ENCODE results near the gene HDAC4. TPM values are rescaled to one million over a fixed set of nuclear protein-coding genes. Genes with fewer than 3 reads are reported as not detected.

HDAC4 gene
- total RNA-seq, 1 experiment from 2014 or later, result 47.6 TPM

DNA sequence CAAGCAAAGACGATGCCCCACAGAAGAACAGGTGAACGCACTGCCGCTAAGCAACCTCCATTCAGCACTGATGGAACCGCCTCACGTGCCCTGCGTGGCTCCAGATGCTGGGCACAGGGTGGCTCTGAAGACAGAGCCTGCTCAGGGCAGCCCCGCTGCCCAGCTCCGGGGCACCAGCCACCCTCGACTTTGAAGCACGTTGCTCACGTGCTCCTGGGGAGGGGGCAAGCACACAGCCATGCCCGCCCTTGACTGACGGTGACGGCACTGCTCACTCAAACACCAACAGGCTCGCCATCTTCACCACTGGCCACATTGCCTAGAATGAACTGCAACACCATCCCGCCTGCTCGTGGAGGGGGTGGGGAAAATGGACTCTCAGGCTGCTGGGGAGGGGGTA is 251.3 kb downstream of the HDAC4 start (continued):
- TF ChIP-seq, protein P1, sequence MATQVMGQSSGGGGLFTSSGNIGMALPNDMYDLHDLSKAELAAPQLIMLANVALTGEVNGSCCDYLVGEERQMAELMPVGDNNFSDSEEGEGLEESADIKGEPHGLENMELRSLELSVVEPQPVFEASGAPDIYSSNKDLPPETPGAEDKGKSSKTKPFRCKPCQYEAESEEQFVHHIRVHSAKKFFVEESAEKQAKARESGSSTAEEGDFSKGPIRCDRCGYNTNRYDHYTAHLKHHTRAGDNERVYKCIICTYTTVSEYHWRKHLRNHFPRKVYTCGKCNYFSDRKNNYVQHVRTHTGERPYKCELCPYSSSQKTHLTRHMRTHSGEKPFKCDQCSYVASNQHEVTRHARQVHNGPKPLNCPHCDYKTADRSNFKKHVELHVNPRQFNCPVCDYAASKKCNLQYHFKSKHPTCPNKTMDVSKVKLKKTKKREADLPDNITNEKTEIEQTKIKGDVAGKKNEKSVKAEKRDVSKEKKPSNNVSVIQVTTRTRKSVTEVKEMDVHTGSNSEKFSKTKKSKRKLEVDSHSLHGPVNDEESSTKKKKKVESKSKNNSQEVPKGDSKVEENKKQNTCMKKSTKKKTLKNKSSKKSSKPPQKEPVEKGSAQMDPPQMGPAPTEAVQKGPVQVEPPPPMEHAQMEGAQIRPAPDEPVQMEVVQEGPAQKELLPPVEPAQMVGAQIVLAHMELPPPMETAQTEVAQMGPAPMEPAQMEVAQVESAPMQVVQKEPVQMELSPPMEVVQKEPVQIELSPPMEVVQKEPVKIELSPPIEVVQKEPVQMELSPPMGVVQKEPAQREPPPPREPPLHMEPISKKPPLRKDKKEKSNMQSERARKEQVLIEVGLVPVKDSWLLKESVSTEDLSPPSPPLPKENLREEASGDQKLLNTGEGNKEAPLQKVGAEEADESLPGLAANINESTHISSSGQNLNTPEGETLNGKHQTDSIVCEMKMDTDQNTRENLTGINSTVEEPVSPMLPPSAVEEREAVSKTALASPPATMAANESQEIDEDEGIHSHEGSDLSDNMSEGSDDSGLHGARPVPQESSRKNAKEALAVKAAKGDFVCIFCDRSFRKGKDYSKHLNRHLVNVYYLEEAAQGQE (IDR thresholded peaks at IDR 0.05; ENCODE audit: low read depth), result no peak
- TF ChIP-seq, protein P2, sequence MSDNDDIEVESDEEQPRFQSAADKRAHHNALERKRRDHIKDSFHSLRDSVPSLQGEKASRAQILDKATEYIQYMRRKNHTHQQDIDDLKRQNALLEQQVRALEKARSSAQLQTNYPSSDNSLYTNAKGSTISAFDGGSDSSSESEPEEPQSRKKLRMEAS (IDR thresholded peaks at IDR 0.05), result no peak
- TF ChIP-seq, protein P3, sequence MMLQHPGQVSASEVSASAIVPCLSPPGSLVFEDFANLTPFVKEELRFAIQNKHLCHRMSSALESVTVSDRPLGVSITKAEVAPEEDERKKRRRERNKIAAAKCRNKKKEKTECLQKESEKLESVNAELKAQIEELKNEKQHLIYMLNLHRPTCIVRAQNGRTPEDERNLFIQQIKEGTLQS (IDR thresholded peaks at IDR 0.05), result no peak
- TF ChIP-seq SRF (IDR thresholded peaks at IDR 0.05; ENCODE audit: low read depth) (no peak), RAD21 (IDR thresholded peaks at IDR 0.05; ENCODE audit: low read depth) (no peak), EZH2phosphoT487 (IDR thresholded peaks at IDR 0.05; ENCODE audit: borderline replicate concordance) (no peak), POLR2A (IDR thresholded peaks at IDR 0.05; ENCODE audit: borderline replicate concordance, extremely low read depth, insufficient read depth, insufficient read length) (no peak), JUND (IDR thresholded peaks at IDR 0.05) (no peak)

DNA sequence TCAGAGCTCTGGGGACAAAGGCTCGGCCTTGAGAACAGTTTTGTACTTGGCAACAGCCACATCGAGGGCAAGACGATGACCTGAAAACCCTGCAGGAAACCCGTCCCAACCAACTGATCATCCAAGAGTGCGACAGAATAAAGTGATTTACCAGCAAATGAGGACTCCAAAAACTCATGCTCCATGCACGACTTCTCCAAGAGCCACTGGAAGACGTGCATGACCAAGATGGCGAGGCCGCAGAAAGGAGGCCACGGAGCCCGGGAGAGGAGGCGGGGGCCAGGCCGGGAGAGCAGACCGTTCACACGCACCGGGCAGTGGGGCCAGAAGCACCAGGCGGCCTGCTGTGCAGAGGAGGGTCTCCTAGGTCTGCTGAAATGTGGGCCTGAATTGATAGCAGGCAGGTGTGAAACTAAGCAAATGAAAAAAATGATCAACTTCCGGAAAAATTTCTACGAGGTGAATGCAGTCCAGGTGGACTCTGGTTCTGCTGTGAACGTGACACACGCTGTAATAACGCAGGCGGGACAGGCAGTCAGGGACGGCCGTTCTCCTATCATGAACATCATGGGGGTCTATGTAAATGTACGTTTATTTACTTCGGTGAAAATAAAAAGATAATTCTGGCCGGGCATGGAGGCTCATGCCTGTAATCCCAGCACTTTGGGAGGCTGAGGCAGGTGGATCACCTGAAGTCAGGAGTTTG is 252.2 kb downstream of the HDAC4 start:
- Histone ChIP-seq H4K20me1 (ENCODE audit: insufficient read depth) (no peaks in the 10 kb centered on the region), H3K9me3 (ENCODE audit: control insufficient read depth in 1 of 2, insufficient read depth in 1 of 2, low read depth in 1 of 2, low read length in 2 of 2) (no peaks in the 10 kb centered on the region), H3K9ac (ENCODE audit: low read length) (no peak overlapping the region), H3K79me2 (ENCODE audit: insufficient read depth, low read length) (no peaks in the 10 kb centered on the region), H2AFZ (ENCODE audit: low read depth, low read length, poor library complexity, severe bottlenecking) (no peak overlapping the region), H3K4me3 (replicated peaks in 1 of 2; ENCODE audit: low read depth in 1 of 2, low read length in 2 of 2) (no peak overlapping the region), H3K36me3 (ENCODE audit: control insufficient read depth in 1 of 2, insufficient read depth in 2 of 2, low read length in 2 of 2) (peaks cover 3 to 6% of the 10 kb centered on the region in 2 experiments; a peak in 3 of 4 replicates), H3K9me2 (ENCODE audit: insufficient read depth) (no peaks in the 10 kb centered on the region), H3K27me3 (ENCODE audit: insufficient read depth, low read length) (no peaks in the 10 kb centered on the region), H3K4me2 (ENCODE audit: low read length) (no peak overlapping the region), H3K27ac (ENCODE audit: low read depth, low read length) (no peak overlapping the region), H3K4me1 (ENCODE audit: control insufficient read depth in 1 of 2, insufficient read depth in 2 of 2, low read length in 2 of 2) (peaks cover 0 to 14% of the 10 kb centered on the region in 2 experiments; a peak in 1 of 4 replicates)
- intact Hi-C loops (cut with micrococcal nuclease), result no loop called here
- ChIA-PET CTCF (no interaction called here), RAD21 (ENCODE audit: low non-redundant PET in 1 of 2, low total read pairs in 2 of 2, uncharacterized antibody in 2 of 2, unreplicated experiment in 2 of 2) (no interaction called here), POLR2A (no interaction called here)
- no peak for DNase-seq (ENCODE audit: low read depth, low spot score)
- no TSS peak for BruUV-seq (replicated peaks)
- no peak for ATAC-seq
- TF ChIP-seq ELF1 (IDR thresholded peaks at IDR 0.05; ENCODE audit: borderline replicate concordance, low read depth), result no peak
- TF ChIP-seq POLR2AphosphoS5 (IDR thresholded peaks at IDR 0.05; ENCODE audit: low read depth, low read length), result no peak
- TF ChIP-seq SP1 (IDR thresholded peaks at IDR 0.05; ENCODE audit: low read depth), result no peak
- TF ChIP-seq JUND (IDR thresholded peaks at IDR 0.05), result no peak
- TF ChIP-seq, protein P3 (IDR thresholded peaks at IDR 0.05), result no peak
- TF ChIP-seq, protein P1 (IDR thresholded peaks at IDR 0.05; ENCODE audit: low read depth), result no peak
- TF ChIP-seq, protein P4, sequence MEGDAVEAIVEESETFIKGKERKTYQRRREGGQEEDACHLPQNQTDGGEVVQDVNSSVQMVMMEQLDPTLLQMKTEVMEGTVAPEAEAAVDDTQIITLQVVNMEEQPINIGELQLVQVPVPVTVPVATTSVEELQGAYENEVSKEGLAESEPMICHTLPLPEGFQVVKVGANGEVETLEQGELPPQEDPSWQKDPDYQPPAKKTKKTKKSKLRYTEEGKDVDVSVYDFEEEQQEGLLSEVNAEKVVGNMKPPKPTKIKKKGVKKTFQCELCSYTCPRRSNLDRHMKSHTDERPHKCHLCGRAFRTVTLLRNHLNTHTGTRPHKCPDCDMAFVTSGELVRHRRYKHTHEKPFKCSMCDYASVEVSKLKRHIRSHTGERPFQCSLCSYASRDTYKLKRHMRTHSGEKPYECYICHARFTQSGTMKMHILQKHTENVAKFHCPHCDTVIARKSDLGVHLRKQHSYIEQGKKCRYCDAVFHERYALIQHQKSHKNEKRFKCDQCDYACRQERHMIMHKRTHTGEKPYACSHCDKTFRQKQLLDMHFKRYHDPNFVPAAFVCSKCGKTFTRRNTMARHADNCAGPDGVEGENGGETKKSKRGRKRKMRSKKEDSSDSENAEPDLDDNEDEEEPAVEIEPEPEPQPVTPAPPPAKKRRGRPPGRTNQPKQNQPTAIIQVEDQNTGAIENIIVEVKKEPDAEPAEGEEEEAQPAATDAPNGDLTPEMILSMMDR (IDR thresholded peaks at IDR 0.05 in 2 of 3, conservative IDR thresholded peaks at IDR 0.05 in 1 of 3; ENCODE audit: borderline replicate concordance in 1 of 3, insufficient read depth in 1 of 3, low read depth in 2 of 3, low read length in 2 of 3), result no peak
- no peak for TF ChIP-seq EZH2 (IDR thresholded peaks at IDR 0.05)
- TF ChIP-seq CBX3 (IDR thresholded peaks at IDR 0.05; ENCODE audit: low read depth), result no peak
- no peak for TF ChIP-seq FOSL1 (IDR thresholded peaks at IDR 0.05; ENCODE audit: low read depth)
- no peak for TF ChIP-seq EZH2phosphoT487 (IDR thresholded peaks at IDR 0.05; ENCODE audit: borderline replicate concordance)
